ENCODE data around the gene CCKAR.

- TF ChIP-seq CTCF (IDR thresholded peaks at IDR 0.05; ENCODE audit: insufficient read depth, low read length) (no peak), REST (IDR thresholded peaks at IDR 0.05; ENCODE audit: insufficient replicate concordance, low read depth) (no peak), POLR2AphosphoS5 (IDR thresholded peaks at IDR 0.05; ENCODE audit: low read depth) (no peak)
Observed at GRCh38 chr4:26431461-26432180, 58.7 kb downstream of the CCKAR start.

Measured in HL-60 (cell line).